ENCODE measurements around the gene CEP170B. TPM values are rescaled to one million over a fixed set of nuclear protein-coding genes. Genes with fewer than 3 reads are reported as not detected.

The CEP170B gene
- total and polyA plus RNA-seq, 2 donors (not counting 3 experiments of a cell fraction or from before 2014, with no cell fraction given), result 13.9 to 38.6 TPM

DNA sequence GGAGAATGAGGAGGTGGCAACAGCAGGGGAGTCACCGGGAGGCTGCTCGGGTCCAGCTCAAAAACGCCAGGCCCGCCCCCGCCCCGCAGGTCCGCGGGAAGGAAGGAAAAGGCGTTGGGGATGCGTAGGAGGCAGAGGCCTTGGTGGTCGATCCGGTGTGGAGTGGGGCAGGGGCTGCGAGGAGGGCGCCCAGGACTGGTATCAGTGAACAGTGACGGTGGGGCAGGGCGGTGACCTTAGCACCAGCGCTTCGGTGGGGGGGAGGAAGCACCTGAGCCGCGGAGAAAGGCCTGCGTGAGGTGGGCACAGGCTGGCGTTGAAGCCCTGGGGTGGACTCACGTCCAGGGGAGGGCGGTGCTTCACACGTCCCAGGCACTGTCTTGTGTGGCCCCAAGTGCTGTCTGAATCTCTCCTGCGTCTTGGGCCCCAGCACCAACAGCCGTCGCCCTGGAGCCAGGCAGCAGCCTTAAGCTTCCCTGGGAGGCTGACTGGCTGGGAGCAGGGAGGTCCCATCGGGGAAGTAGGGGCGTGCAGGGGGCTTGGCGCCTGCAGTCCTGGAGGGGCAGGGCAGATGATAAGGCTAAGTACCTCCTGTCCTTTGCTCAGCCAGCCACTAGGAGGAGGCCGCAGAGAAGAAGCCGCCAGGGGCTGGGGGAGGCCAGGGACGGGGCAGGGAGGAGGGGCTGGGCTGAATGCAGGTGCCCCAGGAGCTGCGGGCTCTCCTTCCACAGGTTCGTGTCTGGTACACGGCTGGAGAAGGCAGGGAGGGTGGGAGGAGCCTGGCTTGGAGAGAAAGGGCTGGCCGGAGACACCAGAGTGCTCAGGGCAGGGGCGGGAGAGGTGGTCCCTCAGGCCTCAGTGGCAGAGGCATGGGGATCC lies 37.7 kb upstream of the CEP170B start:
- ChIA-PET CTCF (interaction anchor here (0.6 to 3.9 kb wide), 15 partner anchors 13 to 263 kb away, joined by 3 to 117 read pairs (median 3); partner anchors contain the start of genes CEP170B, SIVA1 and ZBTB42), POLR2A (no interaction called here)
- intact Hi-C loops (cut with micrococcal nuclease) (loop anchor here (2.0 to 5.0 kb wide), 3 partner anchors 33 to 75 kb away; partner anchors contain the start of genes AKT1, CEP170B and SIVA1), dilution Hi-C loops (cut with MboI; ENCODE audit: extremely low pct_ligation_motif_present, low sequenced_read_pairs) (no loop called here)
- Histone ChIP-seq H3K9ac (replicated peaks; ENCODE audit: extremely low read depth, insufficient read depth, low read length) (no peak overlapping the region), H3K79me2 (ENCODE audit: control insufficient read depth, insufficient read depth, low read length) (no peaks in the 10 kb centered on the region), H3K36me3 (ENCODE audit: control insufficient read depth in 2 of 2, extremely low read depth in 1 of 2, insufficient read depth in 2 of 2, low read length in 2 of 2) (no peaks in the 10 kb centered on the region), H3K4me2 (ENCODE audit: insufficient read depth, low read length) (peak overlapping the region; percentile 7), H3K4me1 (ENCODE audit: control insufficient read depth, extremely low read depth, insufficient read depth, low read length) (peaks cover 10% of the 10 kb centered on the region), H3K27ac (ENCODE audit: insufficient read depth, low read depth, low read length) (no peak overlapping the region), H3K9me1 (replicated peaks; ENCODE audit: control insufficient read depth, extremely low read depth, insufficient read depth, low read length) (no peaks in the 10 kb centered on the region), H4K20me1 (replicated peaks; ENCODE audit: control insufficient read depth, extremely low read depth, insufficient read depth, low read length) (no peaks in the 10 kb centered on the region), H2AFZ (ENCODE audit: low read depth, low read length) (peak overlapping the region; percentile 1), H3K4me3 (replicated peaks in 1 of 3; ENCODE audit: insufficient read depth in 1 of 3, low read depth in 1 of 3, low read length in 3 of 3) (peak overlapping the region in 1 of 3 experiments; percentile 39), H3K27me3 (ENCODE audit: control insufficient read depth in 2 of 2, insufficient read depth in 2 of 2, low read length in 2 of 2) (no peaks in the 10 kb centered on the region), H3K9me3 (replicated peaks; ENCODE audit: control insufficient read depth, insufficient read depth, low read length) (no peaks in the 10 kb centered on the region)
- no peak for TF ChIP-seq FOS (IDR thresholded peaks at IDR 0.05; ENCODE audit: borderline replicate concordance, insufficient read depth, low read length)
- TF ChIP-seq, protein P1, sequence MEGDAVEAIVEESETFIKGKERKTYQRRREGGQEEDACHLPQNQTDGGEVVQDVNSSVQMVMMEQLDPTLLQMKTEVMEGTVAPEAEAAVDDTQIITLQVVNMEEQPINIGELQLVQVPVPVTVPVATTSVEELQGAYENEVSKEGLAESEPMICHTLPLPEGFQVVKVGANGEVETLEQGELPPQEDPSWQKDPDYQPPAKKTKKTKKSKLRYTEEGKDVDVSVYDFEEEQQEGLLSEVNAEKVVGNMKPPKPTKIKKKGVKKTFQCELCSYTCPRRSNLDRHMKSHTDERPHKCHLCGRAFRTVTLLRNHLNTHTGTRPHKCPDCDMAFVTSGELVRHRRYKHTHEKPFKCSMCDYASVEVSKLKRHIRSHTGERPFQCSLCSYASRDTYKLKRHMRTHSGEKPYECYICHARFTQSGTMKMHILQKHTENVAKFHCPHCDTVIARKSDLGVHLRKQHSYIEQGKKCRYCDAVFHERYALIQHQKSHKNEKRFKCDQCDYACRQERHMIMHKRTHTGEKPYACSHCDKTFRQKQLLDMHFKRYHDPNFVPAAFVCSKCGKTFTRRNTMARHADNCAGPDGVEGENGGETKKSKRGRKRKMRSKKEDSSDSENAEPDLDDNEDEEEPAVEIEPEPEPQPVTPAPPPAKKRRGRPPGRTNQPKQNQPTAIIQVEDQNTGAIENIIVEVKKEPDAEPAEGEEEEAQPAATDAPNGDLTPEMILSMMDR (IDR thresholded peaks at IDR 0.05; ENCODE audit: extremely low read depth in 1 of 2, insufficient read depth in 1 of 2, low read depth in 1 of 2, low read length in 2 of 2), result peak; percentile 38 to 77
- no TSS peak for BruUV-seq (replicated peaks)
- peak; percentile 46 for DNase-seq (ENCODE audit: low read depth, low spot score)
- peak; percentile 57 for FAIRE-seq

GRCh38 chr14:104830781-104831180 lies 34.3 kb upstream of the CEP170B start:
- H3K27me3 ChIP-seq (ENCODE audit: control insufficient read depth in 2 of 2, insufficient read depth in 2 of 2, low read length in 2 of 2), result no peaks in the 10 kb centered on the region
- H2AFZ ChIP-seq (ENCODE audit: low read depth, low read length), result no peak overlapping the region
- H3K27ac ChIP-seq (ENCODE audit: insufficient read depth, low read depth, low read length), result no peak overlapping the region
- dilution Hi-C loops (cut with MboI; ENCODE audit: extremely low pct_ligation_motif_present, low sequenced_read_pairs), result no loop called here
- BruUV-seq (replicated peaks), result no TSS peak
- POLR2A ChIA-PET, result no interaction called here
- no peak for DNase-seq (ENCODE audit: low read depth, low spot score)
- TF ChIP-seq EZH2 (IDR thresholded peaks at IDR 0.05; ENCODE audit: borderline replicate concordance, low read depth, low read length, severe bottlenecking) (no peak), JUN (IDR thresholded peaks at IDR 0.05; ENCODE audit: borderline replicate concordance, insufficient read depth, insufficient read length, low read depth) (no peak), FOS (IDR thresholded peaks at IDR 0.05; ENCODE audit: borderline replicate concordance, insufficient read depth, low read length) (no peak), POLR2A (IDR thresholded peaks at IDR 0.05; ENCODE audit: low read depth, low read length) (no peak), MAX (IDR thresholded peaks at IDR 0.05; ENCODE audit: insufficient read depth, insufficient read length) (no peak), POLR2AphosphoS5 (IDR thresholded peaks at IDR 0.05; ENCODE audit: insufficient read depth, low read depth, low read length) (no peak), MYC (IDR thresholded peaks at IDR 0.05; ENCODE audit: low read depth, low read length) (no peak), GATA2 (IDR thresholded peaks at IDR 0.05; ENCODE audit: insufficient read depth, insufficient read length, low read depth, low read length) (no peak)
- TF ChIP-seq, protein P1 (IDR thresholded peaks at IDR 0.05; ENCODE audit: extremely low read depth in 1 of 2, insufficient read depth in 1 of 2, low read depth in 1 of 2, low read length in 2 of 2), result no peak
- intact Hi-C loops (cut with micrococcal nuclease), result no loop called here
- no peaks in the 10 kb centered on the region for H3K79me2 ChIP-seq (ENCODE audit: control insufficient read depth, insufficient read depth, low read length)
- H4K20me1 ChIP-seq (replicated peaks; ENCODE audit: control insufficient read depth, extremely low read depth, insufficient read depth, low read length), result no peaks in the 10 kb centered on the region
- no peaks in the 10 kb centered on the region for H3K9me1 ChIP-seq (replicated peaks; ENCODE audit: control insufficient read depth, extremely low read depth, insufficient read depth, low read length)
- no peaks in the 10 kb centered on the region for H3K36me3 ChIP-seq (ENCODE audit: control insufficient read depth in 2 of 2, extremely low read depth in 1 of 2, insufficient read depth in 2 of 2, low read length in 2 of 2)
- H3K4me1 ChIP-seq (ENCODE audit: control insufficient read depth, extremely low read depth, insufficient read depth, low read length), result peaks cover 9% of the 10 kb centered on the region
- no peak overlapping the region for H3K9ac ChIP-seq (replicated peaks; ENCODE audit: extremely low read depth, insufficient read depth, low read length)
- no peak overlapping the region for H3K4me3 ChIP-seq (replicated peaks in 1 of 3; ENCODE audit: insufficient read depth in 1 of 3, low read depth in 1 of 3, low read length in 3 of 3)
- CTCF ChIA-PET, result interaction anchor here (0.6 kb wide), 1 partner anchor 62 kb away, joined by 3 read pairs; no protein-coding TSS in a partner anchor
- no peak overlapping the region for H3K4me2 ChIP-seq (ENCODE audit: insufficient read depth, low read length)
- H3K9me3 ChIP-seq (replicated peaks; ENCODE audit: control insufficient read depth, insufficient read depth, low read length), result no peaks in the 10 kb centered on the region
- no peak for FAIRE-seq
